ENCODE data around the gene TBX6. TPM values are rescaled to one million over a fixed set of nuclear protein-coding genes. Genes with fewer than 3 reads are reported as not detected.

The TBX6 gene
- total and polyA plus RNA-seq, 2 donors (not counting 3 experiments of a cell fraction or from before 2014, with no cell fraction given): 0.40 to 0.60 TPM

DNA sequence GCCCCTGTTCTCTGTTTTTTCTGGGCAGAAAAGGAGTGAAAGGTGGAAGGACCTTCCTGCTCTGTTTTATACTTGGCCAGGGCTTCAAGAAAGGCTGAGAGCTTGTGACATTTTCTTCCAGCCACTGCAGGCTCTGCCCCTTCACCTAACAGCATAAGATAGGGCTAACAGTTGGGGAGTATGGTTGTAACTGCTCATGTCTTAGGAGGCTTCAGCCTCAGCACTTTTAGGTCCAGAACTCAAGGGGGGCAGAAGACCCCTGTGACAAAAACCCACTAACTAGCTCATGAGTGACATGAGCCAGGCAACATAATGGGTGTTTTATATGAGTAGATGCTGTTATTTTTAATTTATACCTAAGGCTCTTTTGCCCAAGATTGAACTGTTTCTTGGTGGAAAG, 21.2 kb downstream of the TBX6 start:
- H3K4me1 ChIP-seq (ENCODE audit: control insufficient read depth, extremely low read depth, insufficient read depth, low read length): peaks cover 19% of the 10 kb centered on the region
- H3K9ac ChIP-seq (replicated peaks; ENCODE audit: extremely low read depth, insufficient read depth, low read length): no peak overlapping the region
- no peaks in the 10 kb centered on the region for H3K27me3 ChIP-seq (ENCODE audit: control insufficient read depth in 2 of 2, insufficient read depth in 2 of 2, low read length in 2 of 2)
- DNase-seq (ENCODE audit: low read depth, low spot score) (no peak), FAIRE-seq (no peak)
- H3K4me3 ChIP-seq (replicated peaks in 1 of 3; ENCODE audit: insufficient read depth in 1 of 3, low read depth in 1 of 3, low read length in 3 of 3): no peak overlapping the region
- H3K9me3 ChIP-seq (replicated peaks; ENCODE audit: control insufficient read depth, insufficient read depth, low read length): no peaks in the 10 kb centered on the region
- intact Hi-C loops (cut with micrococcal nuclease) (no loop called here), dilution Hi-C loops (cut with MboI; ENCODE audit: extremely low pct_ligation_motif_present, low sequenced_read_pairs) (no loop called here)
- H3K9me1 ChIP-seq (replicated peaks; ENCODE audit: control insufficient read depth, extremely low read depth, insufficient read depth, low read length): no peaks in the 10 kb centered on the region
- no TSS peak for BruUV-seq (replicated peaks)
- TF ChIP-seq POLR2AphosphoS5 (IDR thresholded peaks at IDR 0.05; ENCODE audit: insufficient read depth, low read depth, low read length) (no peak), MYC (IDR thresholded peaks at IDR 0.05; ENCODE audit: low read depth, low read length) (no peak), JUN (IDR thresholded peaks at IDR 0.05; ENCODE audit: borderline replicate concordance, insufficient read depth, insufficient read length, low read depth) (no peak), POLR2A (IDR thresholded peaks at IDR 0.05; ENCODE audit: low read depth, low read length) (no peak), FOS (IDR thresholded peaks at IDR 0.05; ENCODE audit: borderline replicate concordance, insufficient read depth, low read length) (no peak), EZH2 (IDR thresholded peaks at IDR 0.05; ENCODE audit: borderline replicate concordance, low read depth, low read length, severe bottlenecking) (no peak)
- TF ChIP-seq, protein P1, sequence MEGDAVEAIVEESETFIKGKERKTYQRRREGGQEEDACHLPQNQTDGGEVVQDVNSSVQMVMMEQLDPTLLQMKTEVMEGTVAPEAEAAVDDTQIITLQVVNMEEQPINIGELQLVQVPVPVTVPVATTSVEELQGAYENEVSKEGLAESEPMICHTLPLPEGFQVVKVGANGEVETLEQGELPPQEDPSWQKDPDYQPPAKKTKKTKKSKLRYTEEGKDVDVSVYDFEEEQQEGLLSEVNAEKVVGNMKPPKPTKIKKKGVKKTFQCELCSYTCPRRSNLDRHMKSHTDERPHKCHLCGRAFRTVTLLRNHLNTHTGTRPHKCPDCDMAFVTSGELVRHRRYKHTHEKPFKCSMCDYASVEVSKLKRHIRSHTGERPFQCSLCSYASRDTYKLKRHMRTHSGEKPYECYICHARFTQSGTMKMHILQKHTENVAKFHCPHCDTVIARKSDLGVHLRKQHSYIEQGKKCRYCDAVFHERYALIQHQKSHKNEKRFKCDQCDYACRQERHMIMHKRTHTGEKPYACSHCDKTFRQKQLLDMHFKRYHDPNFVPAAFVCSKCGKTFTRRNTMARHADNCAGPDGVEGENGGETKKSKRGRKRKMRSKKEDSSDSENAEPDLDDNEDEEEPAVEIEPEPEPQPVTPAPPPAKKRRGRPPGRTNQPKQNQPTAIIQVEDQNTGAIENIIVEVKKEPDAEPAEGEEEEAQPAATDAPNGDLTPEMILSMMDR (IDR thresholded peaks at IDR 0.05; ENCODE audit: extremely low read depth in 1 of 2, insufficient read depth in 1 of 2, low read depth in 1 of 2, low read length in 2 of 2): no peak
- H4K20me1 ChIP-seq (replicated peaks; ENCODE audit: control insufficient read depth, extremely low read depth, insufficient read depth, low read length): no peaks in the 10 kb centered on the region
- POLR2A ChIA-PET: interaction anchor here (0.5 to 0.8 kb wide), 3 partner anchors 15 to 112 kb away, joined by 3 to 8 read pairs (median 5); partner anchors contain the start of gene TBX6
- no peak overlapping the region for H3K27ac ChIP-seq (ENCODE audit: insufficient read depth, low read depth, low read length)
- no peak overlapping the region for H2AFZ ChIP-seq (ENCODE audit: low read depth, low read length)
- CTCF ChIA-PET: interaction anchor here (0.9 to 1.8 kb wide), 2 partner anchors 15 to 22 kb away, joined by 3 to 5 read pairs; no protein-coding TSS in a partner anchor
- no peak overlapping the region for H3K4me2 ChIP-seq (ENCODE audit: insufficient read depth, low read length)
- peaks cover 46% of the 10 kb centered on the region for H3K79me2 ChIP-seq (ENCODE audit: control insufficient read depth, insufficient read depth, low read length)
- H3K36me3 ChIP-seq (ENCODE audit: control insufficient read depth in 2 of 2, extremely low read depth in 1 of 2, insufficient read depth in 2 of 2, low read length in 2 of 2): peaks cover 24 to 42% of the 10 kb centered on the region in 2 experiments
